PFSK-1 (cell line): ENCODE data around the gene PPP4R2.

ENCODE experiments used
- POLR2AphosphoS5 ChIP-seq: IDR thresholded peaks from 2 replicates; pipeline ENCODE4 v1.6.1; 2012; ENCODE audit warnings: low read depth, mild to moderate bottlenecking, control low read depth, low read length, moderate library complexity
- SIN3A ChIP-seq: IDR thresholded peaks from 2 replicates; pipeline ENCODE4 v1.6.1; 2012; ENCODE audit warnings: mild to moderate bottlenecking, low read length, moderate library complexity, borderline replicate concordance; ENCODE audit not compliant: insufficient read depth
- TF ChIP-seq, protein P1 (sequence below), 2 experiments: IDR thresholded peaks; 2 replicates each; pipeline versions ENCODE4 v1.6.1 to v1.8.0; 2011 to 2012; ENCODE audit warnings: low read depth in 2 of 2, low read length in 2 of 2, control low read depth in 1 of 2, inconsistent platforms in 1 of 2, mild to moderate bottlenecking in 1 of 2, moderate library complexity in 1 of 2; ENCODE audit not compliant: insufficient read depth in 1 of 2

DNA sequence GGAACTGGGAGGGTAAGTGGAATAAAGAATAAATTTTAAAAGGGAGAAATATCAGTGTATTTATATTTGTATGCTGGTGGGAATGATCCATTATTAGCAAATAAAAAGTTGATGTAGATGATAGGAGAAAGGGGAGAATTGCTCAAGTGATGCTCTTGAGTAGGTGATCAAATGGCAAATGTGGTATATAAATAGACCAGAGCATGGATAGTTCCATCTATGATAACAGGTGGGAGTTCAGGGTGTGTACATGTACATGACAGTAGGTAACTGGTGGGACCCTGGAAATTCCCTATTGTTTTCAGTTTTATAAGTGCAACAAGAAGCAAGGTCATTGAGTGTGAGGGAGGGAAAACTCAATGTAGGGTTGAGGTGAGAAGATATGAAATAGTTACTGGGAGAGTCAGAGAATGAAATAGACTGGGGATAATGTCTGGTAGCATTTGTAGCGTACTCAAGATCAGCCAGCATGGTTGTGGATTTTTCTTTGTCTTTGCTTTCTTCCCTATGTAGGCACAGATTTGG, 33.5 kb downstream of the PPP4R2 start:
- TF ChIP-seq POLR2AphosphoS5: no peak
- TF ChIP-seq, protein P1, sequence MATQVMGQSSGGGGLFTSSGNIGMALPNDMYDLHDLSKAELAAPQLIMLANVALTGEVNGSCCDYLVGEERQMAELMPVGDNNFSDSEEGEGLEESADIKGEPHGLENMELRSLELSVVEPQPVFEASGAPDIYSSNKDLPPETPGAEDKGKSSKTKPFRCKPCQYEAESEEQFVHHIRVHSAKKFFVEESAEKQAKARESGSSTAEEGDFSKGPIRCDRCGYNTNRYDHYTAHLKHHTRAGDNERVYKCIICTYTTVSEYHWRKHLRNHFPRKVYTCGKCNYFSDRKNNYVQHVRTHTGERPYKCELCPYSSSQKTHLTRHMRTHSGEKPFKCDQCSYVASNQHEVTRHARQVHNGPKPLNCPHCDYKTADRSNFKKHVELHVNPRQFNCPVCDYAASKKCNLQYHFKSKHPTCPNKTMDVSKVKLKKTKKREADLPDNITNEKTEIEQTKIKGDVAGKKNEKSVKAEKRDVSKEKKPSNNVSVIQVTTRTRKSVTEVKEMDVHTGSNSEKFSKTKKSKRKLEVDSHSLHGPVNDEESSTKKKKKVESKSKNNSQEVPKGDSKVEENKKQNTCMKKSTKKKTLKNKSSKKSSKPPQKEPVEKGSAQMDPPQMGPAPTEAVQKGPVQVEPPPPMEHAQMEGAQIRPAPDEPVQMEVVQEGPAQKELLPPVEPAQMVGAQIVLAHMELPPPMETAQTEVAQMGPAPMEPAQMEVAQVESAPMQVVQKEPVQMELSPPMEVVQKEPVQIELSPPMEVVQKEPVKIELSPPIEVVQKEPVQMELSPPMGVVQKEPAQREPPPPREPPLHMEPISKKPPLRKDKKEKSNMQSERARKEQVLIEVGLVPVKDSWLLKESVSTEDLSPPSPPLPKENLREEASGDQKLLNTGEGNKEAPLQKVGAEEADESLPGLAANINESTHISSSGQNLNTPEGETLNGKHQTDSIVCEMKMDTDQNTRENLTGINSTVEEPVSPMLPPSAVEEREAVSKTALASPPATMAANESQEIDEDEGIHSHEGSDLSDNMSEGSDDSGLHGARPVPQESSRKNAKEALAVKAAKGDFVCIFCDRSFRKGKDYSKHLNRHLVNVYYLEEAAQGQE (IDR thresholded peaks at IDR 0.05; ENCODE audit: insufficient read depth in 1 of 2, low read depth in 2 of 2, low read length in 2 of 2): no peak
- TF ChIP-seq SIN3A: no peak
